Activated CD4-positive, alpha-beta T cell treated with anti-CD3 and anti-CD28 coated beads, Interleukin-2, Interleukin-6, amounts not matched to agents 100 ng/mL and 50 ng/mL, durations not matched to agents 16 hours and 8 hours (primary cell): ENCODE measurements around the gene LURAP1L.
"Not testable (repeated sequence)": the region's sequence is repeated elsewhere in the genome, so short reads cannot be mapped to it uniquely, and the experiment has no call there.

Experiments
- DNase-seq: peaks from one replicate; pipeline ENCODE4 v3.0.0-alpha.2; 2020

Gene LURAP1L

GRCh38 chr9:12862611-12863410 lies 88.0 kb downstream of the LURAP1L start:
- DNase-seq = no peak

- no peak for DNase-seq
Observed at GRCh38 chr9:12863618-12864017, 88.8 kb downstream of the LURAP1L start.

- DNase-seq = not testable (repeated sequence)
Observed at GRCh38 chr9:12865380-12865779, 90.6 kb downstream of the LURAP1L start.
